Effector memory CD4-positive, alpha-beta T cell (primary cell): ENCODE data around the gene BEST4.
"Not testable (repeated sequence)": the region's sequence is repeated elsewhere in the genome, so short reads cannot be mapped to it uniquely, and the experiment has no call there.

Experiments
- DNase-seq, 3 donors: peaks; one replicate each; pipeline ENCODE4 v3.0.0-alpha.2; 2020
- H3K27ac ChIP-seq: 2 replicates; pipeline ENCODE4 v1.7.0; 2013; ENCODE audit warnings: mild to moderate bottlenecking, low read length, moderate library complexity; ENCODE audit not compliant: insufficient read depth, poor library complexity, severe bottlenecking
- H3K27me3 ChIP-seq: replicated peaks from 2 replicates; pipeline ENCODE4 v1.7.0; 2013; ENCODE audit warnings: mild to moderate bottlenecking, low read length; ENCODE audit not compliant: insufficient read depth, control insufficient read depth, poor library complexity, severe bottlenecking
- H3K36me3 ChIP-seq: 2 replicates; pipeline ENCODE4 v1.7.0; 2013; ENCODE audit warnings: mild to moderate bottlenecking, low read length, moderate library complexity; ENCODE audit not compliant: control insufficient read depth, insufficient read depth
- H3K4me1 ChIP-seq: 2 replicates; pipeline ENCODE4 v1.7.0; 2013; ENCODE audit warnings: low read length, mild to moderate bottlenecking; ENCODE audit not compliant: control insufficient read depth, insufficient read depth, poor library complexity, severe bottlenecking
- H3K4me3 ChIP-seq: 2 replicates; pipeline ENCODE4 v1.7.0; 2013; ENCODE audit warnings: low read length, low read depth, mild to moderate bottlenecking; ENCODE audit not compliant: insufficient read depth, poor library complexity, severe bottlenecking
- H3K9me3 ChIP-seq: 2 replicates; pipeline ENCODE4 v1.7.0; 2013; ENCODE audit warnings: mild to moderate bottlenecking, low read length, moderate library complexity; ENCODE audit not compliant: control insufficient read depth

The BEST4 gene

DNA sequence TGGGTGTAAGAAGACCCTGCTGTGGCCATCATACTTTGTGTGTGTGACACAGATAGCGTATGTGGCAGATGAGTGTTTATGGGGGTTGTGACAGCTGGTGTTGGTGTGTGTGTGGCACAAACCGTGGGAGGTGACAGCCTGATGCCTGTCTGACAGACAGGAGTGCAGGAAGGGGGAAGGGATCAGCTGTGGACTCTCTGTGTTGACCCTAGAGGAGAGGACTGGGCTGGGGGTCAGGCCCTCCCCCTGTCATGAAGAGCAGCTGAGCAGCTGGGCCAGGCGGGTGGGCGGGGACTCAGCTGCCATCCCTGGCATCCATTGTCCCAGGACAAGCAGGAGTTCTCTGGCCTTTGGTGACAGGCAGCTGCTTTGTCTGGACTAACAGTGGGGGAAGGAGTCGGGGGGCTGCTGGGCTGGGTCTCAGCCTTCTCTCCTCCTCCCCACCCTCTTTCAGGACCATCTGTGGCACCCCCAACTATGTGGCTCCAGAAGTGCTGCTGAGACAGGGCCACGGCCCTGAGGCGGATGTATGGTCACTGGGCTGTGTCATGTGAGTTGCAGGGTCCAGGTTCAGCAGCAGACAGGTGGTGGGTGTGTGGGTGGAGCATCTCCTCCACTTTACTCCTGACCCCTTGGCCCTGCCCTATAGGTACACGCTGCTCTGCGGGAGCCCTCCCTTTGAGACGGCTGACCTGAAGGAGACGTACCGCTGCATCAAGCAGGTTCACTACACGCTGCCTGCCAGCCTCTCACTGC lies 14.5 kb upstream of the BEST4 start:
- H3K36me3 ChIP-seq: peaks cover 42% of the 10 kb centered on the region
- H3K9me3 ChIP-seq: no peaks in the 10 kb centered on the region
- no peaks in the 10 kb centered on the region for H3K27me3 ChIP-seq
- peaks cover 45% of the 10 kb centered on the region for H3K4me1 ChIP-seq
- peak overlapping the region; percentile 95 for H3K27ac ChIP-seq
- DNase-seq: peak in 1 of 3 donors; percentile 22
- H3K4me3 ChIP-seq: peak overlapping the region; percentile 99

DNA sequence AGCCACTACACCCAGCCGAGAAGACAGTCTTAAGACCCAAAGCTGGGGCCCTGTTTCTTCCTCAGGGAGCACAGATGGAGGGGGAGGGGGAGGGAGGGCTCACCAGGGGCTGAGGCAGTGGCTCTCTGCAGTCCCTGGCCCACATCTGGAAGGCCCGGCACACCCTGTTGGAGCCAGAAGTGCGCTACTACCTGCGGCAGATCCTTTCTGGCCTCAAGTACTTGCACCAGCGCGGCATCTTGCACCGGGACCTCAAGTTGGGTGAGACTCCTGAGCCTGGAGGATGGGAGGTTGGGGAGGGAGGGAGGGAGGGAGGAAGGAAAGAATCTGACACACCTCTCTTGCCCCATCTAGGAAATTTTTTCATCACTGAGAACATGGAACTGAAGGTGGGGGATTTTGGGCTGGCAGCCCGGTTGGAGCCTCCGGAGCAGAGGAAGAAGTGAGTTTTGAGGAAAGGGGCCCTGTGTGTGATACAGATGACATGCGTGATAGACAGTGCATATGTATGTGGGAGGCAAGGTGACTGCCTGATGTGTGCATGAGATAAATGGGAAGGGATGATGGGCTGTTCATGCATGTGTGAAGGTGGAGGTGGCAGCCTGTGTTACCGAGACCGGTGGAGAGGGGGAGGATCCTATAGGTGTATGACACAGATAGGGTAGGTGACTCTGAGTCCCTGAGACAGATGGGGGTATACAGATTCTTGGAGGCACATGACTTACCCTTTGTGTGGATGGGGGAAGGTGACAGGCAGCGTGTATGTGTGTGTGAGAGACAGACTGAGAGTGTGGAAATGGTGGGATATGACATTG lies 13.7 kb upstream of the BEST4 start:
- H3K27me3 ChIP-seq: no peaks in the 10 kb centered on the region
- H3K4me1 ChIP-seq: peaks cover 37% of the 10 kb centered on the region
- DNase-seq: peak in 2 of 3 donors; percentile 14 to 26
- H3K9me3 ChIP-seq: no peaks in the 10 kb centered on the region
- H3K4me3 ChIP-seq: peak overlapping the region; percentile 99
- peak overlapping the region; percentile 95 for H3K27ac ChIP-seq
- H3K36me3 ChIP-seq: peaks cover 40% of the 10 kb centered on the region

DNA sequence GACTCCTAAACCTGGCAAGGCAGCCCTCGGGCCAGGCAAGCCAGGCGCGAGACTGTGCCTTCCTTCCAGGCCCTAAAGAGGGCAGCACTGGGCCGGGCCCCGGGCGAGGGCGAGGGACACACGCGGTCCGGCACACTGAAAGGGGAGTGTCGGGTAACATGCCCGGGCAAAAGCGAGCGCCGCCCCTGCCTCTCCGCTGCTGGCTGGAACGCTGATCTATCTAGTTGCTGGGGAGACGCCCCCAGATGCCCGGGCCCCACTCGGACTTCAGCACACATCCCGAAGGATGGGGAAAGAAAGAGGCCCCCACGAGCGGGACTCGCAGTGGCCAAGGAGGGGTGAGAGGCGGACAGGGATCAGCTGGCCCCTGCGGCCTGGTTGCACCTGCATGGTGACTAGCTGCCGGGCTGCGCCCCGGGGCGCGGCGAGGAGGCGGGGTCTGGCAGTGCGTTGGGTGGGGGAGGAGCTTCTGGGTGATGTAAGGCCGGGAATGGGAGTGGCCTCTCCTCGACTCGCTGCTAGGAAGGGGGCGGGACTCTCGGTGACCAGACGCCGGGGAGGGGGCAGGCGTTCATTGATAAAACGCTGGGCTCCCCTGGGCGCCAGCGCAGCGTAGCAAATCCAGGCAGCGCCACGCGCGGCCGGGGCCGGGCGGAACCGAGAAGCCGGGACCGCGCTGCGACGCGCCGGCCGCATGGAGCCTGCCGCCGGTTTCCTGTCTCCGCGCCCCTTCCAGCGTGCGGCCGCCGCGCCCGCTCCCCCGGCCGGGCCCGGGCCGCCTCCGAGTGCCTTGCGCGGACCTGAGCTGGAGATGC lies 12.0 kb upstream of the BEST4 start, which contains the start of gene PLK3:
TSS of gene PLK3 (plus strand) at position 608 of the 815 bp plus-strand sequence. CDS start at position 695, 87 bp downstream.
- Histone ChIP-seq H3K9me3 (no peaks in the 10 kb centered on the region), H3K27me3 (no peaks in the 10 kb centered on the region), H3K36me3 (peaks cover 25% of the 10 kb centered on the region), H3K4me3 (peak within 1 kb of the TSS; percentile 99), H3K27ac (peak within 1 kb of the TSS; percentile 95), H3K4me1 (peaks cover 27% of the 10 kb centered on the region)
- DNase-seq: peak; percentile 96 to 98 (median 98)

DNA sequence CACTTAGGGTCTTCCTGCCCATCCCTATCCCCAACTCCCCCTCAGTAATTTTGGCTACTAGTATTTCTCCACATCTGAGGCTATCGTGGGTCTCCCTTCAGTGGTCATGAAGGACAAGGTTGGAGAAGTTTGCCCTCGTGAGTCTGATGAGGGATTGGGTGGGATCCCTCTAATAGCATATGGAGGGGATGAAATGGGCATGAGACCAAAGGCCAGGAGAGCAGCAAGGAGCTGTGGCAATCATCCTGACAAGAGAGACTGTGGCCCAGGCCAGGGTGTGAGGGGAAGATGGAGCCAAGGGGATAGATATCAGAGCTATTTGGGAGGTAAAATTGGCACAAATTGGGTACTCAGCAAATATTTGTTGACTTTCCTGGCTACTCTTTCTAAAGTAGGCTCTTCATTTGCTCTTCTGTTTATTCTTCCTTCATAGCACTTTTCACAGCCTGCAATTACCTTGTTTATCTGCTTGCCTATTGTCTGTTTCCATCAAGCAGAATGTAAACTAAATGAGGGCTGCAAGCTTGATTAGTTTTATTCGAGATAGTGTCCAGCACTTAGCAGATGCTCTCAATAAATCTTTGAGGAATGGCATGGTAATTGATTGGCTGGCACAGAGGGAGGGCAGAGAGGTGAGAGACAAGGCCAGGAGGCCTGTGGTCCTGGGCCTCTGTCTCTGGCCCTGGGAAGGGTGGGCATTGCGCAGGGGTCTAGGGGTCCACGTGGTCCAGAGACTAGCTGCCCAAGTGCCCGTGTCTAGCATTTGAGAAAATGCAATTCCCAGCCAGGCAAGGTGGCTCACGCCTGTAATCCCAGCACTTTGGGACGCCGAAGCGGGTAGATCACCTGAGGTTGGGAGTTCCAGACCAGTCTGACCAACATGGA lies 10.8 kb upstream of the BEST4 start:
- DNase-seq: no peak
- peaks cover 22% of the 10 kb centered on the region for H3K4me1 ChIP-seq
- no peak overlapping the region for H3K27ac ChIP-seq
- no peaks in the 10 kb centered on the region for H3K27me3 ChIP-seq
- H3K36me3 ChIP-seq: peaks cover 13% of the 10 kb centered on the region
- H3K9me3 ChIP-seq: no peaks in the 10 kb centered on the region
- no peak overlapping the region for H3K4me3 ChIP-seq

DNA sequence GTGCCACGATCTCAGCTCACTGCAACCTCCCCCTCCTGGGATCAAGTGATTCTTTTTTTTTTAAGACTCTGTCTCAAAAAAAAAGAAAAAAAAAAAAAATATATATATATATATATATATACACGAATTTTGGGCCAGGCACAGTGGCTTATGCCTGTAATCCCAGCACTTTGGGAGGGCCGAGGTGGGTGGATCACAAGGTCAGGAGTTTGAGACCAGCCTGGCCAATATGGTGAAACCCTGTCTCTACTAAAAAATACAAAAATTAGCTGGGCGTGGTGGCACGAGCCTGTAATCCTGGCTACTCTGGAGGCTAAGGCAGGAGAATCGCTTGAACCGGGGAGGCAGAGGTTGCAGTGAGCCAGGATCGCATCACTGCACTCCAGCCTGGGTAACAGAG lies 9.9 kb upstream of the BEST4 start:
- H3K36me3 ChIP-seq, H3K27ac ChIP-seq, H3K27me3 ChIP-seq, DNase-seq, H3K9me3 ChIP-seq, H3K4me3 ChIP-seq: not testable (repeated sequence)
- H3K4me1 ChIP-seq: peaks cover 14% of the 10 kb centered on the region

DNA sequence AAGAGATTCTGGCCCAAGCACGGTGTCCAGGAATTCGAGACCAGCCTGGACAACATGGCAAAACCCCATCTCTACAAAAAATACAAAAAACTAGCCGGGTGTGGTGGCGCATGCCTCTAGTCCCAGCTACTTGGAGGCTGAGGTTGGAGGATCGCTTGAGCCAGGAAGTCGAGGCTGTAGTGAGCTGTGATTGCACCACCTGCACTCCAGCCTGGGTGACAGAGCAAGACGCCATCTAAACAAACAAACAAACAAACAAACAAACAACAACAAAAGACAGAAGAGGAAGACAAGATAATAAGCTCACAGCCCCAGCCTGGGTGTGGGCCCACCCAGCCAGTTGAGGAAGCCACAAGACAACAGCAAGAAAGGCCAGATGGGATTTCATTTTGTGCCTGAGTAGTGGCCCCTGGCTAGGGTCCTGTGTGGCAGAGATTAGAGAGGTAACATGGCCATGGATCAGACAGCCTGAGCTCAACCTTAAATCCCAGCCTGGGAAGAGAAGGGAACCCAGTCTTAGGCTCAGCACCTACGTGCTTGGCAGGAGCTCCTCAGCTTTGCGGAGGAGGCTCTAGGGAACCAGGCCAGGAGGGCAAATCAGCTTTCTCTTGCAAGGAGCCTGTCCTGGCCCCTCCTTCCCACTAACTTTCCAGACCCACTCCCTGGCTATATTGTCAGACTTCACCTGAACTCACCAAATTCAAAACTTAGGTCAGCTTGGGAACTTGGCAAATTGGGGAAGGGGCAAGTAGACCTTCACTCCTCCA lies 4.9 kb upstream of the BEST4 start:
- no peak for DNase-seq
- no peaks in the 10 kb centered on the region for H3K4me1 ChIP-seq
- no peak overlapping the region for H3K4me3 ChIP-seq
- H3K27ac ChIP-seq: no peak overlapping the region
- H3K36me3 ChIP-seq: no peaks in the 10 kb centered on the region
- no peaks in the 10 kb centered on the region for H3K27me3 ChIP-seq
- no peaks in the 10 kb centered on the region for H3K9me3 ChIP-seq

DNA sequence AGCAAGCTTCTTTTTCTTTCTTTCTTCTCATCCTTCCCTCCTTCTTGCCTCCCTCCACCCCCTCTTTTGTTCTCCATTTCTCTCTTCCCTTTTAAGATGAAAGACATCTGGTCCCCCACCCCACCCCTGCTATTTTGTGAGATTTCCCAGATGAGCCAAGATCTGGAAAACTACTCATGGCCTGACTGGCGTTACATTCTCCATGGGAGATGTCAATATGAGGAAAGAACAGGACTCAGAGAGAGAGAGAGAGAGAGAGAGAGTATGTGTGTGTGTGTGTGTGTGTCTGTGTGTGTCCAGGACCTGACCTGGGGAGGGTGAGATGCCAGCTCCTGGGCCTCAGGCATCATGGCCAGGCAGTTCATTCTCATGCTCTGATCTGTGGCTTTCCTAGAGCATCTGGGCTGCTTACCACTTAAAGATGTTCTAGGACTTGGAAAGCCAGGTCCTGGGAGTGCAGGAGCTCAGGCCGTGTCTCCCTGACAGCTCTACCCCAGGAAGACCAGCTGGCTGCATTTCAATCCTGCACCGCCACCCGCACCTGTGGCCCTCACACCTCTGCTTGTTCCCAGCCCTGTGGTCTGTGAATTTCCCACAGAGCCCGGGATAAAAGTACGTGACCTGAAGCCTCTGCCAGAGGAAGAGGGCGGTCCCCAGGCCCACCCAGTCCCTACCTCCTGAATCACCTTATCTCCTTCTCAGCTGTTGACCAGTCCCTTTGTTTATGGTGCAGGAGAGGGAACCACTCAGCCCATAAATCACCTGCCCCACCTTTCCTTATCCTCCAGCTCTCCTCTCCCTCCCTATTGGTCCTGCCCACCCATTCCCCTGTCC lies 3.2 kb upstream of the BEST4 start:
- H3K4me3 ChIP-seq: no peak overlapping the region
- peaks cover 5% of the 10 kb centered on the region for H3K4me1 ChIP-seq
- H3K36me3 ChIP-seq: no peaks in the 10 kb centered on the region
- DNase-seq: no peak
- H3K9me3 ChIP-seq: no peaks in the 10 kb centered on the region
- no peaks in the 10 kb centered on the region for H3K27me3 ChIP-seq
- H3K27ac ChIP-seq: no peak overlapping the region

DNA sequence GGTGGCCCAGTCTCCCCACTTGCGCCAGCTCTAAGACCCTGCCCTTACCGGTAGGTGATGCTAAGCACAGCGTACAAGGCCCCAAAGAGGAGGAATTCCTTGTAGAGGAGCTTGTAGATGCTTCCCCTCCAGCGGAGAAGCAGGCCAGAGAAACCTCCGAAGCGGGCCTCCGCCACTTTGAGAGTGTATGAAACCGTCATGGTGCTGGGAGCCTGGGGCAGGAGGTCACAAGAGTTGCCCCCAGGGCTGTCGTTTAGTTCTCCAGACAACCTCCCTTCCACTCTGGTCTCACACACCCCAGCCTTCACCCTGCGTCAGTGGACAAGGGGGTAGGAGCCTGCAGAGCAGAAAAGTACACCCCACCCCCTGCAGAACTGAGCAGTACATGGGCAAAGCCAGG lies 464 bp downstream of the BEST4 start:
- Histone ChIP-seq H3K9me3 (no peaks in the 10 kb centered on the region), H3K4me3 (no peak overlapping the region)
- no peak for DNase-seq

More for the DNA sequence above, 464 bp downstream of the BEST4 start:
- H3K4me1 ChIP-seq: peaks cover 28% of the 10 kb centered on the region
- no peaks in the 10 kb centered on the region for H3K36me3 ChIP-seq
- H3K27me3 ChIP-seq: no peaks in the 10 kb centered on the region
- H3K27ac ChIP-seq: no peak overlapping the region
